Suprapubic skin (tissue), 4 donors: Measurements from ENCODE around the gene CADPS. TPM values are rescaled to one million over a fixed set of nuclear protein-coding genes. Genes with fewer than 3 reads are reported as not detected.
A peak's percentile ranks its signal among the peaks of the same experiment; 100 is the strongest.

Source experiments
- DNase-seq, 2 donors: peaks; one replicate each; pipeline ENCODE4 v3.0.0-alpha.2; 2019; ENCODE audit warnings: low spot score in 2 of 2
- H3K27ac ChIP-seq: fragments of 200-600 bp; sonication (generic); one replicate; pipeline ENCODE4 v1.5.1; 2019
- H3K27me3 ChIP-seq: fragments of 200-600 bp; sonication (generic); one replicate; pipeline ENCODE4 v1.5.1; 2019
- H3K36me3 ChIP-seq: fragments of 200-600 bp; sonication (generic); one replicate; pipeline ENCODE4 v1.5.1; 2019
- H3K4me1 ChIP-seq: fragments of 200-600 bp; sonication (generic); one replicate; pipeline ENCODE4 v1.5.1; 2019
- H3K4me3 ChIP-seq: fragments of 200-600 bp; sonication (generic); one replicate; pipeline ENCODE4 v1.5.1; 2019; ENCODE audit warnings: mild to moderate bottlenecking
- H3K9me3 ChIP-seq: fragments of 200-600 bp; sonication (generic); one replicate; pipeline ENCODE4 v1.5.1; 2019
- EP300 ChIP-seq: sonication (generic); formaldehyde crosslinking; IDR thresholded peaks from one replicate; pipeline ENCODE4 v1.6.1; 2017; ENCODE audit warnings: antibody characterized with exemption
- POLR2A ChIP-seq, 2 donors: fragments of 450-650 bp; IDR thresholded peaks; one replicate each; pipeline ENCODE4 v1.6.1; 2017; ENCODE audit warnings: antibody characterized with exemption in 2 of 2, mild to moderate bottlenecking in 2 of 2, moderate library complexity in 2 of 2
- POLR2AphosphoS5 ChIP-seq, 3 donors: sonication (generic); formaldehyde crosslinking; IDR thresholded peaks; one replicate each; pipeline ENCODE4 v1.6.1; 2017; ENCODE audit warnings: antibody characterized with exemption in 3 of 3
- WGBS: methylation state at CpG from one replicate; pipeline ENCODE4 v1.1.5; 2018; 5-methylcytosine and 5-hydroxymethylcytosine counted together
- total RNA-seq, 4 donors: library from RNA; depleted of rRNA; stranded (reverse); fragments of >200 nt; gene quantifications; one replicate each; pipeline ENCODE4 v1.1.0, GENCODE V29; 2016
- TF ChIP-seq, protein P1 (sequence below), 2 donors: fragments of 200-600 bp in 1 of 2; fragments of 450-650 bp in 1 of 2; sonication (generic) in 1 of 2; IDR thresholded peaks; one replicate each; pipeline ENCODE4 v1.5.1; 2016 to 2019; ENCODE audit warnings: antibody characterized with exemption in 2 of 2, mild to moderate bottlenecking in 1 of 2, moderate library complexity in 1 of 2

Gene CADPS
- total RNA-seq, 4 donors from 2014 or later: 0.57 to 3.8 (median 3.0) TPM

DNA sequence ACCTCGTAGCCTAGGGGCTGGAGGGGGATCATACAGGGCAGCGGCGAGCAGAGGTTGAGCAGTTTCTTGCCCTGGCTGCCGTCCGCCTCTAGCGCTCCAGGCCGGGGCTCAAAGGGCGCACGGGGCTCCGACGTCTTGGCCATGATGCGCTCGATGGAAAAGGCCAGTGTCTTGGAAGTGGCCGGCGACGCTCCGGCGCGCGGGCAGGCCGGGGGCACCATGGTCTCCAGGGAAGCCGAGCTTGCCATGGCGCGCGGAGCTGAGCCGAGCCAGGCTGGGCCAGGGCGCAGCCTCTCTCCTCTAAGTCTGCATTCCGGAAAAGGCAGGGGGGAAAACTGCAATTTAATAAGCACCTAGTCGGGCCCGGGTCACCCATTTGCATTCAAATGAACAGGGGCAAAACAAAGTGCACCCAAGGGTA is 502.6 kb downstream of the CADPS start:
- Histone ChIP-seq H3K4me3 (peak overlapping the region; percentile 29), H3K4me1 (peaks cover 63% of the 10 kb centered on the region), H3K9me3 (no peaks in the 10 kb centered on the region), H3K27ac (no peak overlapping the region), H3K27me3 (peaks cover 100% of the 10 kb centered on the region), H3K36me3 (no peaks in the 10 kb centered on the region)
- no peak for TF ChIP-seq POLR2A (IDR thresholded peaks at IDR 0.05)
- TF ChIP-seq EP300: no peak
- TF ChIP-seq POLR2AphosphoS5 (IDR thresholded peaks at IDR 0.05): no peak
- TF ChIP-seq, protein P1, sequence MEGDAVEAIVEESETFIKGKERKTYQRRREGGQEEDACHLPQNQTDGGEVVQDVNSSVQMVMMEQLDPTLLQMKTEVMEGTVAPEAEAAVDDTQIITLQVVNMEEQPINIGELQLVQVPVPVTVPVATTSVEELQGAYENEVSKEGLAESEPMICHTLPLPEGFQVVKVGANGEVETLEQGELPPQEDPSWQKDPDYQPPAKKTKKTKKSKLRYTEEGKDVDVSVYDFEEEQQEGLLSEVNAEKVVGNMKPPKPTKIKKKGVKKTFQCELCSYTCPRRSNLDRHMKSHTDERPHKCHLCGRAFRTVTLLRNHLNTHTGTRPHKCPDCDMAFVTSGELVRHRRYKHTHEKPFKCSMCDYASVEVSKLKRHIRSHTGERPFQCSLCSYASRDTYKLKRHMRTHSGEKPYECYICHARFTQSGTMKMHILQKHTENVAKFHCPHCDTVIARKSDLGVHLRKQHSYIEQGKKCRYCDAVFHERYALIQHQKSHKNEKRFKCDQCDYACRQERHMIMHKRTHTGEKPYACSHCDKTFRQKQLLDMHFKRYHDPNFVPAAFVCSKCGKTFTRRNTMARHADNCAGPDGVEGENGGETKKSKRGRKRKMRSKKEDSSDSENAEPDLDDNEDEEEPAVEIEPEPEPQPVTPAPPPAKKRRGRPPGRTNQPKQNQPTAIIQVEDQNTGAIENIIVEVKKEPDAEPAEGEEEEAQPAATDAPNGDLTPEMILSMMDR (IDR thresholded peaks at IDR 0.05): no peak
- no peak for DNase-seq
- WGBS: 0% methylated on average over 2 of the region's 30 CpGs

DNA sequence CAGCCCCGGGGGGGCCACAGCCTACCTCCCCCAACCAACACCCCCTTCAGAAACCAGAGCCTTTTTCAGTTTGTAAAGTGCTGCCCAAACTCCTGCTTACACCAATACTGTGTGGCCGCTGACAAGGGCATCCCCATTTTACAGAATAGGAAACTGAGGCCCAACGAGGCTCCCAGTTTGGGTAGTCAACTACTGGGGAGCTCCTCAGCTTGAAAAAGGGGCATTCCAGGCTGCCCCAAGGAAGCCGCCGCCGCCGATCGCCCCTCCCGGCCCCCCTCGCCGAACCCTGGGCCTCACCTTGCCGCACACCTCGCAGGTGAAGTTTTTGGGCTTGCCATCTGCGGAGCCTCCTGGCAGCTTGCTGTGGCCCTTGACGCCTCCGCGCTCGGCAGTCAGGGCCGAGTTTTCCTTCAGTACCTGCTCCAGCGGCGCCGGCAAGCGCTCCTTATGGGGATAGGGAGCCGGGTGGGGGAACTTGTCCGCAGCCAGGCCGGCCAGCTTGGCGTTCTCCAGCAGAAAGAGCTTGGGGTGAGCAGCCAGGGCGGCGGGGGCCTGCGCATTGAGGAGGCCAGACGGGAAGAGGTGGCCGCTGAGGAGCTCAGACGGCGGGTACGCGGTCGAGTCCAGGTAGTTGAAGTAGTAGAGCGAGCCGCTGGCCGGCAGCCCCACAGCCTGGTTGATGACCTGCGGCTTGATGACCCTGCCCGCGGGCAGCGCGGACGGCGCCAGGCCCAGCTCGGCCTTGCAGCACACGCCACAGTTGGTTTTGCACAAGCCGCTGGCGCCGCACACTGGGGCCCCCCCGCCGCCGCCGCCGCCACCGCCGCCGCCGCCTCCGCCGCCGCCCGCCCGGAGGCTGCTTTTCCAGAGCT is 503.3 kb downstream of the CADPS start:
- Histone ChIP-seq H3K4me3 (peak overlapping the region; percentile 29), H3K36me3 (no peaks in the 10 kb centered on the region), H3K27me3 (peaks cover 100% of the 10 kb centered on the region), H3K9me3 (no peaks in the 10 kb centered on the region), H3K4me1 (peaks cover 63% of the 10 kb centered on the region), H3K27ac (no peak overlapping the region)
- no peak for DNase-seq
- WGBS: 0% methylated on average over 1 of the region's 66 CpGs
- no peak for TF ChIP-seq POLR2A (IDR thresholded peaks at IDR 0.05)
- no peak for TF ChIP-seq POLR2AphosphoS5 (IDR thresholded peaks at IDR 0.05)
- no peak for TF ChIP-seq EP300
- TF ChIP-seq, protein P1 (IDR thresholded peaks at IDR 0.05): no peak

DNA sequence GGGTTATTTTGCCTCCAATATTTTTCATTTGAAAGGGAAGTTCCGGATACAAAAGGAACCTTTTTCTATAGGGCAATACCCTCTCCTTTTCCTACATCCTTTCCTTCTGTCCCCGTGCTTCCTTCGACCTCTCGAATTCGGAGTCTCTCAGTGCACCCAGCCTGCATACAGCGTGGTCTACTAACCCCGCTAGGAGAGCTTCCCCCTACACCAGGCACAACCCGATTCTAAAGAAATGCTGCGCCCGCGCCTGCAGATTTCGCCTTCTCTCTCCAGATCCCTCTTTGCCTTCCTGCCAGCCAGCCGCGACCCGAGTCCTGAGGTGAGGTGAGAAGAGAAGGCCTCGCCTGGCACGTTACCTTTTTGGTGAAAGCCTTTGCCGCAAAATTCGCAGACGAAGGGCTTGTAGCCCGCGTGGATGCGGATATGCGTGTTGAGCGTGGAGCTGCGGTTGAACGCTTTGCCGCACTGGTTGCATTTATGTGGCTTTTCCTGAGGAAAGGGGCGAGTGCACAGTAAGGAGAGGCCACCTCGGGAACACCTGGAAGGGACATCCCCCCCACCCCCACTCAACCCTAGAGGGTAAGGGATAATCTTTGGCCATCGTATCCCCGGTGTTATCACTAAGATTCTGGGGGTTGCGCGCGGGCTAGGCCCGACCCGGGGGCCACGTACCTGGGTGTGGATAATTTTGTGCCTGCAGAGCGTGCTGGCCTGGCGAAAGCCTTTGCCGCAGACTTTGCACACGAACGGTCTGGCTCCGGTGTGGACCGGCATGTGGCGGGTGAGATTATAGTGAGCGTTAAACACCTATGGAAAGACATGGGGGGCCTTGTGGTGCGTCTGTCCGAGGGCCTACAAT is 504.1 kb downstream of the CADPS start:
- Histone ChIP-seq H3K27me3 (peaks cover 100% of the 10 kb centered on the region), H3K4me1 (peaks cover 63% of the 10 kb centered on the region), H3K36me3 (no peaks in the 10 kb centered on the region), H3K27ac (no peak overlapping the region), H3K4me3 (no peak overlapping the region), H3K9me3 (no peaks in the 10 kb centered on the region)
- 12% methylated on average over 36 of the region's 49 CpGs for WGBS
- TF ChIP-seq POLR2AphosphoS5 (IDR thresholded peaks at IDR 0.05) (no peak), POLR2A (IDR thresholded peaks at IDR 0.05) (no peak), EP300 (no peak)
- TF ChIP-seq, protein P1 (IDR thresholded peaks at IDR 0.05): no peak
- DNase-seq: no peak

DNA sequence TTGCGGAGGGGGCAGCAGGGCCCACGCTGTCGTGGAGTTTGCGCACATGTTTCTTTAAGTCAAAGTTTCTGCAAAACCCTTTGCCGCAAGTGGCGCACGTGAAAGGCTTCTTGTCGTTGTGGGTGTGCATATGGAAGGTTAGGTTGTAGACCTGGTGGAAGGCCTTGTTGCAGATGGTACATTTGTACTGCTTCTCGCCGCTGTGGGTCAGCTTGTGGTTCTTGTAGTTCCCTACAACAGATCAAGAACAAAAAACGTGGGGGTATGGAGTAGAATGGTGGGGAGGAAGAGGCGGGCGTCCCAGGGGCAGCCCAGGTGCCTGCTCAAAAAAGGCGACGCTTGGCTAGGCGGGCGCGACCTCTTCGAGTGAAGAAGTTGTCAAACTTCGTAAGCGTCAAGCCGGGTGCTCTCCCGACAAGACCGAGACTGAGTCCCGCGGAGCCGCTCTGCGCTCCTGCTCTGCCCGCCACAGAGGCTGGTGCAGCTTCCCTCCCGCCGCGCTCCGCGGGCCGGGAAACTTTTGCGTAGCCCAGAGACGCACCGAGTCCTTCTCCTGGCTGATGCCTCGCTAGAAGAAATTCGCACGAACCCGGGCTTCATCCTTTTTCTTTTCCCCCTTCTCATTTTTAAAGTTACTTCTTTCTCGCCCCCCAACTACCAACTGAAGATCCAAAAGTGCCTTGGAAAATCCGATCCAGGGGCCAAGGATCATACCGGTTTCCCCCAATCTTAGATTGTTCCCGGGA is 504.9 kb downstream of the CADPS start:
- Histone ChIP-seq H3K9me3 (no peaks in the 10 kb centered on the region), H3K4me3 (no peak overlapping the region), H3K4me1 (peaks cover 63% of the 10 kb centered on the region), H3K27me3 (peaks cover 100% of the 10 kb centered on the region), H3K36me3 (no peaks in the 10 kb centered on the region), H3K27ac (no peak overlapping the region)
- DNase-seq: no peak
- 7% methylated on average over 42 of the region's 46 CpGs for WGBS
- TF ChIP-seq, protein P1 (IDR thresholded peaks at IDR 0.05): no peak
- TF ChIP-seq POLR2AphosphoS5 (IDR thresholded peaks at IDR 0.05): no peak
